ENCODE data around the gene MRPL55. TPM values are rescaled to one million over a fixed set of nuclear protein-coding genes. Genes with fewer than 3 reads are reported as not detected.

The MRPL55 gene
- total and polyA plus RNA-seq, 12 donors = 38.0 to 174 (median 48.2) TPM

GRCh38 chr1:228125185-228125584 lies 16.1 kb upstream of the MRPL55 start:
- intact Hi-C loops (cut with DNase I) = loop anchor here in 1 of 10 donors (10.0 kb wide), 1 partner anchor 50 kb away; no protein-coding TSS in a partner anchor
- no peak for ATAC-seq
- Histone ChIP-seq H3K36me3 (no peaks in the 10 kb centered on the region), H3K4me1 (no peaks in the 10 kb centered on the region), H3K27me3 (peaks cover 0 to 14% (median 0%) of the 10 kb centered on the region in 7 donors), H3K27ac (no peak overlapping the region), H3K4me3 (no peak overlapping the region), H3K9me3 (no peaks in the 10 kb centered on the region)
- WGBS, 2 donors = 81 to 82% methylated on average over 5 of the region's 5 CpGs
- no peak for TF ChIP-seq CTCF (IDR thresholded peaks at IDR 0.05)
- no peak for DNase-seq

GRCh38 chr1:228123505-228123904 lies 14.4 kb upstream of the MRPL55 start:
- peaks cover 0 to 14% (median 0%) of the 10 kb centered on the region in 7 donors for H3K27me3 ChIP-seq
- H3K27ac ChIP-seq = no peak overlapping the region
- no peaks in the 10 kb centered on the region for H3K9me3 ChIP-seq
- whole genome bisulfite sequencing, 2 donors = 66 to 71% methylated on average over 2 of the region's 2 CpGs
- ATAC-seq (no peak), DNase-seq (no peak)
- no peaks in the 10 kb centered on the region for H3K36me3 ChIP-seq
- intact Hi-C loops (cut with DNase I) = loop anchor here in 1 of 10 donors (10.0 kb wide), 1 partner anchor 51 kb away; no protein-coding TSS in a partner anchor
- H3K4me1 ChIP-seq = no peaks in the 10 kb centered on the region
- TF ChIP-seq CTCF (IDR thresholded peaks at IDR 0.05) = no peak
- no peak overlapping the region for H3K4me3 ChIP-seq

- H3K36me3 ChIP-seq = no peaks in the 10 kb centered on the region
- intact Hi-C loops (cut with DNase I) = loop anchor here in 1 of 10 donors (10.0 kb wide), 1 partner anchor 52 kb away; no protein-coding TSS in a partner anchor
- H3K9me3 ChIP-seq = peaks cover 0 to 4% (median 0%) of the 10 kb centered on the region in 11 donors
- H3K27ac ChIP-seq = no peak overlapping the region
- H3K27me3 ChIP-seq = peaks cover 0 to 14% (median 0%) of the 10 kb centered on the region in 7 donors
- no peaks in the 10 kb centered on the region for H3K4me1 ChIP-seq
- WGBS, 2 donors = 67 to 73% methylated on average over 1 of the region's 1 CpG
- no peak overlapping the region for H3K4me3 ChIP-seq
- no peak for TF ChIP-seq CTCF (IDR thresholded peaks at IDR 0.05)
- no peak for DNase-seq
- ATAC-seq = no peak
Observed at GRCh38 chr1:228122921-228123441, 13.9 kb upstream of the MRPL55 start.

- H3K9me3 ChIP-seq = peaks cover 0 to 11% (median 0%) of the 10 kb centered on the region in 11 donors
- TF ChIP-seq CTCF (IDR thresholded peaks at IDR 0.05) = no peak
- no peak overlapping the region for H3K27ac ChIP-seq
- 72 to 80% methylated on average over 5 of the region's 5 CpGs for WGBS, 2 donors
- DNase-seq (no peak), ATAC-seq (no peak)
- no peaks in the 10 kb centered on the region for H3K4me1 ChIP-seq
- H3K4me3 ChIP-seq = no peak overlapping the region
- intact Hi-C loops (cut with DNase I) = loop anchor here in 1 of 10 donors (10.0 kb wide), 1 partner anchor 54 kb away; no protein-coding TSS in a partner anchor
- H3K36me3 ChIP-seq = no peaks in the 10 kb centered on the region
- peaks cover 0 to under 1% (median 0%) of the 10 kb centered on the region in 7 donors for H3K27me3 ChIP-seq
Observed at GRCh38 chr1:228120857-228121489, 11.9 kb upstream of the MRPL55 start.

Data from heart right ventricle (tissue), 16 donors.